HG02973 (cell line): Measurements from ENCODE around the gene TBX10.
"Not testable (repeated sequence)": the region's sequence is repeated elsewhere in the genome, so short reads cannot be mapped to it uniquely, and the experiment has no call there.

Source experiments
- ATAC-seq: cut with Tn5 transposase; IDR thresholded peaks from one replicate; pipeline ENCODE4 v1.9.1; 2021; ENCODE audit warnings: moderate library complexity; ENCODE audit not compliant: unreplicated experiment

TBX10 gene

DNA sequence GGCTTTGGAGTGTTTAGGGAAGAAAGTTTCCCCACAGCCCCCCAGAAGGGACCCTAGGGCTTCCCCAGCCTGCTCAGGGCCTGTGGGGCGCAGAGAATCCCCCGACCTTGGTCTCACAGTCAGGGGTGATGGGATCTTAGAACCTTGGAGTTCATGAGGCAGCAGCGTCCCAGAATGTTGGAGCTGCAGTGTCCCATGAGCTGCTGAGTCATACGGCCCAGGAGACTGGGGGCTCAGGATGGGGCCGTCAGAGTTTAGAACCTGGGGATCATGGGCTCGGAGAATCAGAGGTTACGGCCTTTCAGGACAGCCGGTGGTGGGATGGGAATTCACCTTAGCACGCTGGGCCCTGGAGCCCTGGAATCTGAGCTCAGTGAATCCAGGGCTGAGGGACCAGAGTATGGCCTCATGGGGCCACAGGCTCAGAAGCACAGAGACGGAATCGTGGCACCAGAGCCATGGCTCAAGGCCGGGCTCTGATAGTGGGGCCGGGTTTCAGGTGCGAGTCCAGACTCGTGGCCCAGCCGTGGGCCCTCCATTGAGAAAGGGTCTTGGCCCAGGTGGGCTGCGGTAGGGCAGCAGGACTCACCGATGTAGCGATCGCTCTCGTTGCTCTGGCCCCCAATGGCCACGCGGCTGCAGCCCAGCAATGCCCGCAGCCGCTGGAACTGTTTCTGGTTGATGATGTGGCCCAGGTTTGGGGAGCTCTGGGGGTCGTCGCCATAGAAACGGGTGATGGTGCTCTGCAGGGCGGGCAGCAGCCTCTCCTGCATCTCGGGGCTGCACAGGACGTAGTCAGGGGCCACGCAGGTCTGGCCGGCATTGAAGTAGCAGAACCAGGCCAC is 25.4 kb upstream of the TBX10 start:
- ATAC-seq, result no peak

DNA sequence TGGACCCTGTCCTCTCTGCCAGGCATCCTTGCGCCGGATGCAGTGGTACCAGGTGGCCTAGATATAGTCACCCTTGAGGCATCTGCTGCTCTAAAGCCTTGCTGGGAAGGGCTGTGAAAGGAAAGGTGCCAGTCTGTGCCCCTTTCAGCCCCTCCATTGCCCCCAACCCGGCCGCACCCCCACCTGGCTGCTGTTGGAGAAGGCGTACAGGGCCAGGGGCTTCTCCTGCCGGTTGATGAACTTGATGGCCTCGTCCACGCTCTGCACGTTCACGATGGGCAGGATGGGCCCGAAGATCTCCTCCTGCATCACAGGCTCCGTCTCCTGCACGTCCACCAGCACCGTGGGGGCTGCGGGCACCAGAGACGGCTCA is 24.6 kb upstream of the TBX10 start:
- ATAC-seq, result no peak

DNA sequence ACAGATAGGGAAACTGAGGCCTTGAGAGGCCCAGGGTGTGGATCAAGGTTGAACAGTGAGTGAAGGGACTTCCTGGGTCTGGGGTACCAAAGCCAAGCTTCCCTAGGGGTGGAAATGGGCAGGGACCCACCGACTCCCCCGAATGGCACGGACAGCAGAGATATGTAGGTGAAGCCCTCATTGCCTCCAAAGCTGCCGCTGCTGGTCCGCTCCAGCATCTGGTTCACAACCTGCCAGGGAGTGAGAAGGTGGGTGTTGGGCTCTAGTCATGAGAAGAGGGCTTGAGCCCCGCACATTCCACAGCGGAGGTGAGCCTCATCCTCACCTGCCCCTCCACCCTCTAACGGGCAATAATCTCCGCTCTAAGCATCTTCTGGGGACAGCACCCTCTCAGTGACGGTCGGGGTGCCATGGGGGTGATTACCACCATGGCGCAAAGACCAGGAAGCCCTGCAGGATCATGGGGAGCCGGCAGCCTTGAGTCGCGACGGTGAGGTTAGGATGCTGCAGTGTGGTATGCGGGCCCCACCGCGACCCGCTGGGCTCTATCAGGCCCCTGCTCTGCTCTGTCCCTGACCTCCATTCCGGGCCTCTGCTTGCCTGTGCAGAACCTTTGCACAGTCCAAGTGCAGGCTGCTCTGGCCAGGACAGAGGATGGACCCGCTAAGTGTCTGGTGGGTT is 24.1 kb upstream of the TBX10 start:
- no peak for ATAC-seq

DNA sequence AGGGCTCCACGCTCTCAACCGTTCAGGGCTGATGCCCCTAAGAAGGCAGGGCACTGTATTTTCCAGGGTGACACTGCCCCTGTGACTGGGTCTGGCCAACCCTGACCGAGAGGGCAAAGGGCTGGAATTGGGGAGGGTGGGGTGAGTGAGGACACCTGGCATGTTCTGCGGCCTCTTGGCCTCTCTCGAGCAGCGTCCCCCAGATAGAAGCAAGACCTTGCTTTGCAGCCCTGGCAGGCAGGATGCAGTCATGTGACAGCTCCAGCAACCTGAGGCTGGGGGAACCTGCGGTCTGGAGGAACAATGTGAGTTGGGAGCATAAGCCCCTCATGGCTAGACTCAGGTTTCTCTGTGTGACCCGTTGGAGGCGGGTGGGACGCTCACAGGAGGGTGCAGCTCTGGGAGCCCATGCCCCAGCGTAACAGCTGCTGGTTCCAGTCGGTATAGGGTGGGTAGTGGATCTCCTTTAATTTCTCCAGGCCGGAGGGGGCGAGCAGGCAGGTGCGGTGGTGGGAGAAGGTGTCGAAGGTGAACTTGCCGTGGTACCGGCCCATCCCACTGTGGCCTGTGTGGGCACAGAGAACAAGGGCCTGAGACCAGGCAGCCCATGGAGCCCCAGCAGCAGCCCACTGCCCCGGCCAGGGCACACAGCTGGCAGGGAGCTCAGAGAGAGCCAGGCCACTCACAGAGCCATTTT is 23.4 kb upstream of the TBX10 start:
- no peak for ATAC-seq

DNA sequence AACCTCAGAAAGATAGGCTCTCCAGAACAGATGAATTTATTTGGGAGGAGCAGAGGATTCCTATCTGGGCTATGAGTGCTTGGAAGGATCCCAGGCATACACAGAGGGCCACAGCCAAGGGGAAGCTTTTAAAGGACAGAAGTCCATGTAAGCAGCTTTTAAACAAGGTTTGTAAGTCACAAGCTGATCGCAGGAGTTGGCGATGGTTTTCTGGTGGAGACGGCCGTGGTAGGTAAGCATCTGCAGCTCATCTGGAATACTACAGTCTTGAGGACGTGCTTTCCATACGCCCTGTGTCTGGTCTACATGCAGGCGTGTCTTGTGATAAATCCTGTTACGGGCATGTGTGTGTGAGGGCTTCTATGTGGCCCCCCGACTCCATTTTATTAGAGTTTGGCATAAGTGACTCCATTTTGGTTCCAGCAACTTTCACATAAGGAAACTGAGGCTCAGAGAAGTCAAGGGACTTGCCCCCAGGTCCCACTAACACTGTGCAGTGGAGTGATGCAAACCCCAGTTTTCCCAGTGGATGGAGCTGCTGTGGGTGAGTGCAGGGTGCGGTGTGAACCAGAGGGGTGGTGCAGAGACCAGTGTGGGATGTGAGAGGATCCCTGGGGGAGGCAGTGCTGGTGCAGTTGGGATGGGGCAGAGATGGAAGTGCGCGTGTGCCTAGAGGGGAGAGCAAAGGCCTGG is 22.7 kb upstream of the TBX10 start:
- ATAC-seq, result no peak

DNA sequence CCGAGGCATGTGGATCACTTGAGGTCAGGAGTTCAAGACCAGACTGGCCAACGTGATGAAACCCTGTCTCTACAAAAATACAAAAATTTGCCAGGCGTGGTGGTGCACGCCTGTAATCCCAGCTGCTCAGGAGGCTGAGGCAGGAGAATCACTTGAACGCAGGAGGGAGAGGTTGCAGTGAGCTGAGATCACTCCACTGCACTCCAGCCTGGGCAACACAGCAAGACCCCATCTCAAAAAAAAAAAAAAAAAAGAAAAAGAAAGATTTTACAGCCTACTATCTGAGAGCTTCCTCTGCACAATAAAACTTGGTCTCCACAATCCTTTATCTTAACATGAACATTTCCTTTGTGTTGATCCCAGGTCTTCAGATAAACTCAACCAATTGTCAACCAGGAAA is 21.2 kb upstream of the TBX10 start:
- ATAC-seq, result not testable (repeated sequence)

DNA sequence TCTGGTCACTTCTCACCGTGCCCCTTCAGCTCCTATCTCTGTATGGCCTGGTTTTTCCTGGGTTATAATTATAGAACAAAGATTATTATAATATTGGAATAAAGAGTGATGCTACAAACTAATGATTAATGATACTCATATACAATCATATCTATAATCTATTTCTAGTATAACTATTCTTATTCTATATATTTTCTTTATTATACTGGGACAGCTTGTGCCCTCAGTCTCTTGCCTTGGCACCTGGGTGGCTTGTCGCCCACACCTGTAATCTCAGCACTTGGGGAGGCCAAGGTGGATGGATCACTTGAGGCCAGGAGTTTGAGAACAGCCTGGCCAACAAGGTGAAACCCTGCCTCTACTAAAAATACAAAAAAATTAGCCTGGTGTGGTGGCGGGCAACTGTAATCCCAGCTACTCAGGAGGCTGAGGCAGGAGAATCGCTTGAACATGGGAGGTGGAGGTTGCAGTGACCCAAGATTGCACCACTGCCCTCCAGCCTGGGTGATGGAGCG is 20.1 kb upstream of the TBX10 start:
- ATAC-seq, result not testable (repeated sequence)

DNA sequence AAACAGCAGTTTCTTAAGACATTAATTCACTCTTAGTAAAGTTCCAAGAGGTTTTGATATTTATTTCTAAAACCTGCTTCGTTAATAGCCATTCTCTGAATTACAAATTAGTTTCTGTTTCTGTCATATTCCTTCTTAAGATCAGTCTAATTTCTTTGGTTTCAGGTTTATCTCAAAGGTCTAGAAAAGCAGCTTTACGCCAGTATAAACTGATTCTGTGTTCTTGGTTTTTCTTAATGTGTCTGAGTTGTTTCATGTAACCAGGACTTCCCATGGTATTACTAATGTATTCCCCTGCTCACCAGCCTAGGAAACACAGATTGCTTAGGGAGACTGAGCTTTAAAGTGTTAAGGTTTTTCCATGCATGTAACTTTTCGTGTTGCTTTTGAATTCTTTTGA is 17.7 kb upstream of the TBX10 start:
- ATAC-seq, result no peak

DNA sequence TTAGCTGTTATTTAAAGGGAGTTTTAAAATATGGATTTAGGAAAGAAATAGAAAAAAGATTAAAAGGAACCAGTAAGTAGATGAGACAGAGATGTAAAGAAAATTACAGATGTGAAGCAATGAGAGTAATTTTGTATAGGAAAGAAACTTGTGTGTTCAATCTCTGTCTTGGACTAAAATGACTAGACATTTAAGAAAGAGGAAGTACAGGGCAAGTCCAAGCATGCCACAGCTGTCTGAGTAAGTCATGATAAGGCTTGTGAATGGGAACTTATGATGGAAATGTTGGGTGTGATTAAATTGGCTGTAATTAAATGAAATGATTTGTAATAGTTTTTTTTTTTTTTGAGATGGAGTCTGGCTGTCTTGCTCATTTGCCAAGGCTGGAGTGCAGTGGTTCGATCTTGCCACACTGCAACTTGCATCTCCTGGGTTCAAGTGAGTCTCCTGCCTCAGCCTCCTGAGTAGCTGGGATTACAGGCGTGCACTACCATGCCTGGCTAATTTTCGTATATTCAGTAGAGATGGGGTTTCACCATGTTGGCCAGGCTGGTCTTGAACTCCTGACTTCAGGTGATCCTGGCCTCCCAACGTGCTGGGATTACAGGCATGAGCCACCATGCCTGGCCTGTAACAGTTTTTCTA is 16.8 kb upstream of the TBX10 start:
- ATAC-seq, result no peak

DNA sequence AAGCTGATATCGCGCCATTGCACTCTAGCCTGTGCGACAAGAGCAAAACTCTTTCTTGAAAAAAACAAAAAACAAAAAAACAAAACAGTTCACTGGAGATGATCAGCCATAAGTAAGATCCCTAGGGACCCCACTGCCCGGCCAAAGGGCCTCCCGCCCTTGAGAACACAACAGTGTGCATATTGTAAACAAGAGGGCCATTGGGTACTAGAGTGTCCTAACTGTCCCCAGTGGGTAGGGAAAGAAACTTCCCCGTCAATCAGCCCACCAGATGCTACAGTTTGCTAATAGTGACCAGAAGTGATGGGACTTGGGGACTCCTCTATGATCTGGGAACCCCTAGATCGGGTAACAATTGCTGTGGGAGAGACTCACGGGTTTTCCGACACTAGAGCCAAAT is 14.7 kb upstream of the TBX10 start:
- no peak for ATAC-seq

DNA sequence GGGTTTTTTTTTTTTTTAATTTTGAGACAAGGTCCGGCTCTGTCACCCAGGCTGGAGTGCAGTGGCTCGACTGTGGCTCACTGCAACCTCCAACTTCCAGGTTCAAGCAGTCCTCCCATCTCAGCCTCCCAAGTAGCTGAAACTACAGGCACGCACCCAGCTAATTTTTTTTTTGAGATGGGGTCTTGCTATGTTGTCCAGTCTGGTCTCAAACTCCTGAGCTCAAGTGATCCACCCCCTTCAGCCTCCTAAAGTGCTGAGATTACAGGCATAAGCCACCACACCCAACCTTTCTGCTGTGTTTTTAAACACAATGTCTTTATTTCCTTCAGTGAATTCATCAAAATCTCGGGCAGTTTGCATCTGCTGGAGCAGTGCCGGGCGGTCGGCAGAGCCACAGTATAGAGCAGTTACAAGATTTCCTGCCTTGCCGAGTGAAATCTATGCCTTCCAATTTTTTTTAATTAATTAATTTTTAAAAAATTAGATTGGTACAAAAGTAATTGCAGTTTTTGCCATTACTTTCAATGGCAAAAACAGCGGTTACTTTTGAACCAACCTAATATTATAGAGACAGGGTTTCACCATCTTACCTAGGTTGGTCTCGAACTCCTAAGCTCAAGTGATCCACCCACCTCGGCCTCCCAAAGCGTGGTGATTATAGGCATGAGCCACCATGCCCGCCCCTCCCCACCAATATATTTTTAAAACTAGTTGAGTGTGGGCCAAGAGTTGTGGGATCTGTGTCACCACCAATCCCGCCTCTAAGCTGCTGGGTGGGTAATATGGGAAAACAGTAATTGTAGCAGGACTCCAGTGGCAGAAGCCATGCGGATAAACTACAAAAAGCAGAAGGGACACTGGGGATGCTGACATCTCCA is 13.6 kb upstream of the TBX10 start:
- ATAC-seq, result no peak

DNA sequence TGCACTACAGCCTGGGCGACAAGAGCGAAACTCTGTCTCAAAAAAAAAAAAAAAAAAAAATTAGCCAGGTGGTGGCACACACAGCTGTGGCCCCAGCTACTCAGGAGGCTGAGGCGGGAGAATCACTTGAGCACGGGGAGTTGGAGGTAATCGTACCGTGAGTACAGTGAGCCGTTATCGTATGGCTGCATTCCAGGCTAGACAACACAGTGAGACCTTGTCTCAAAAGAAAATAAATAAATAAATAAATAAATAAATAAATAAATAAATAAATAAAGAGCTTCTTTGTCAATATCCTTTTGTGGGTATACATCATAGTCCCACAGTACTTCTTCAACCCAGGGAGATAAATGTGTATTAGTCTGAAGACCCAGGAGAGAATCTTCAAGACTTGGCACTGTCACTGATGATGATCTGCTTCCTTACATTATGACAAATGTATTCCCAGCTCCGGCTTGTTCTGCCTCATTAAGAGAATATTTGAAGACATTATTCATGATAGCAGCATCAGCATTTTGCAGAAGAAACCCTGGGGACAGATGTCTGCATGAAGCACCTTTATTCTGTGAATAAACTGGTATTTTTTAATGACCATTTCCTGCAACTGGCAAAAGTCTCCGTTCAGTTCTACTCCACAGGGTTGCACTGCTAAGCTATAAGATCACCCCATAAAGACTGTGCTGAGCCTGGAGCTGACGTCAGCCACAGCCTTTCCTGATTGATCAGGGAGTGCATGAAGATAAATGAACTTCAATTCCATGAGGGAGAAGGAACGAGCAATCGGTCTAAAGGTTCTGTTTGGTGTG is 12.6 kb upstream of the TBX10 start:
- ATAC-seq, result no peak

DNA sequence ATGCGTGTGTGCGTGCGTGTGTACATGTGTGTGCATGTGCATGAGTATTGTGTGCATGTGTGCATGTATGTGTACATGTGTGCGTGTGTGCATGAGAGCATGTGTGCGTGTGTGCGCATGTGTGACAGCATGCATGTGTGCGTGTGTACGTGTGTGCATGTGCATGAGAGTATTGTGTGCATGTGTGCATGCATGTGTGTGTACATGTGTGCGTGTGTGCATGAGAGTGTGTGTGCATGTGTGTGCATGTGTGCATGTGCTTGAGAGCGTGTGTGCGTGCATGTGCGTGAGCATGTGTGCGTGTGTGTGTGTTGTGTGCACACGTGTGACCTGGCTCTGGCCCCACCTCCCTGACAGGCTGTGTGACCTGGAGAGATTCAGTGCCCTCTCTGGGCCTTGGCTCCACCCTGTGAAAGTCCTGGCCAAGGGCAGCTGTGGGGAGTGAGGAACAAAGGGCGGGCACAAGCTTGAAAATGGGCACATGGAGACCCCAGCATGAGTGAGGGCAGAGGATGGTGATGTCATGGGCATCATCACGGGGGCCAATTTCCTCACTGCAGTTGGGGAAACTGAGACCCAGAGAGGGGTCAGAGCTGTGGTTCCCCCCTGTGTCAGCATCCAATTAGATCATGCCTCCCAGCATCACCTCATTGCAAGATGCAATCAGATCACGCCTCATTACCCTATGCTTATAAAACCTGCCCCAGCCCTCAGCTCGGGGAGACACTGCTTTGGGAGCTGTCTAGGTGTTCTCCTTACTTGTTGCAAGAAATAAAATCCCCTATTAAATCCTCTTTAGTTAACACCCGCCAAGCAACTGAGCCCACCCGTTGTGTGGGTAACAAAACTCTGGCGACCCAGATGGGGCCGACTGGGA is 10.3 kb upstream of the TBX10 start:
- ATAC-seq, result no peak

DNA sequence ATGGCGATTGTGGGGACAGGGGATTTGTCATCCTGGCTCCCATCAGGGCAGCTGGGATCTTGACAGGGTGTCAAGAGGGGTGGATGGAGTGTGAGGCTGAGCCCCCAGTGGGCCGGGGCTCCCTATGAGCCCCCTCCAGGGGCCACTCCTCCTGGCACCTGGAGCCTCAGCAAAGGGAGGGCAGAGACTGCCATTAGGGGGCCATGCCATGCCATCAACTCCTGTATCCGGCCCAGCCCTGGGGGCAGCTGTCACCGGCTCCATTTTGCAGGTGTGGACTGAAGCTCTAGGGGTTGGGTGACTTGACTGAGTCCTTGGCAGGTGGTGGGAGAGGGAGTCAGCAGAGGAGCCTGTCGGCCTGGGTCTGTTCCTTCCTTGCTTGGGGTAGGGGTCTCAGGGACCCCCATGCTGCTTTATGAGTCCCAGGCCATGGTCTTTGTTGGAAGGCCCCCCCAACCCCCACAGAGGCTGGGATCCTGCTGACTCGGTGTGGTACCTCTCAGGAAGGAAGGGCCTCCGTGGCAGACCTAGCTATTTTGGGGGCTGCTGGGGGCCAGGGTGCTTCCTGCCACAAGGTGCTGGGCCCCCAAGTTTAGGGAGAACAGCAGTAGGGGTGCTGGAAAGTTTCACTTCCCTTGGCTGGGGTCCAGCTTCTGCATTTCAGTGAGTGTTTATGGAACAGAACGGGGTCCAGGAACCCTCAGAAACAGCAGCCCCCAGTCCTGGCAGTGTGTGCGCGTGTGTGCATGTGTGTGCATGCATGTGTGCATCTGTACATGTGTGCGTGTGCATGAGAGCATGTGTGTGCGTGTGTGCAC is 9.4 kb upstream of the TBX10 start:
- ATAC-seq, result no peak

DNA sequence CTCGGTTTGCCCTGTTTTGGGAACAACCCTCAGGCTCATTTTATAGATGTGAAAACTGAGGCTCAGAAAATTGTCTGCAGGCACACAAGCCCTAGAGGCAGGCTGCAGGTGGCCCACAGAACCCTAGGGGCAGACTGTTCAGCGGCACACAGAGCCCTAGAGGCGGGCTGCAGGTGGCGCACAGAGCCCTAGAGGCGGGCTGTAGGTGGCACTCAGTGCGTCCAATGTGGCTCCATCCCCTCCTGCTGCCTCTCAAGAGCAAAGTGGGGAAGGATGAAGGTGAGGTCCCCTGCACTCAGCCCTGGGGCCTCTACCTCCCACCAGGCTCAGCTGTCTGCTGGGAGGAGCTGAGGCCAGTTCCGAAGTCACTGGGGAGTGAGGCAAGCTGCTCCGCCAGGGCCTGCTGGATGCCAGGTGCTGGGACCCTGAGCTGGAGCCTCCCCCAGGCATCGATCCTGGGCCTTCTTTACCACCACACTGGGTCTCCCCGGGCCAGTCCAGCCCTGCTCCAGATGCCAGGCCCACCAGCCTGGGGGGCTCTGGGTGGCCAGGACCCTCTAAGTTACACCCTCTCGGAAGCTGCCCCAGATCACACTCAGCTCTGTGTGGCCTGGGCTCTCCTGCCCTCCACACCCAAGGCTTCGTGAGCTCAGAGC is 8.7 kb upstream of the TBX10 start:
- no peak for ATAC-seq

DNA sequence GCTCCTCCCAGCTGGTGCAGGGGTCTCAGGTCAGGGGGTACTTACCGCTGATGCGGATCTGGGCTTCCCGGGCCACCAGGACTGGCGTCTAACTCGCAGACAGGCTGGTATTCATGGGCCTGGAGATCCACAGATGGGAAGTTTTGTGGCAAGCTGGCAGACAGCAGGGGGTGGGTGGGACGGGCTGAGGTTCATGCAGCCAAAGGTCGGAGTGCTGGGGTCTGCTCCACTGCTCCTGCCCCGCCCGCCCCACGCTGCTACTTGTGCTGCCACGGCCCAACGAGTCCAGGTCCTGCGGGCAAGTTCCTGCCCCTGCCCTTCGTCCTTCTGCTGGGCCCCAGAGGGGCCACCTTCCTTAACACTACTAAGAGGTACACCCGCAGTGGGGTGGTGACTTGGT is 7.9 kb upstream of the TBX10 start:
- ATAC-seq, result no peak
